Natural killer cell (primary cell): Measurements from ENCODE around the gene CHRNB2. TPM values are rescaled to one million over a fixed set of nuclear protein-coding genes. Genes with fewer than 3 reads are reported as not detected.

Experiments
- ATAC-seq, 3 donors: fragments of 150-1000 bp in 2 of 3; fragments of 200-7000 bp in 1 of 3; cut with Tn5 transposase; 1 replicate in 1 of 3; 2 replicates in 2 of 3; pipeline ENCODE4 v1.10.0; 2021; ENCODE audit warnings: mild to moderate bottlenecking in 2 of 3, moderate library complexity in 2 of 3
- DNase-seq, 2 donors: peaks; one replicate each; pipeline versions ENCODE4 v3.0.0 to v3.0.0-alpha.2; 2013 to 2021; ENCODE audit warnings: mixed read lengths in 1 of 2
- H3K27ac ChIP-seq: one replicate; pipeline ENCODE4 v1.5.1; 2013; ENCODE audit warnings: mild to moderate bottlenecking, low read length
- H3K27me3 ChIP-seq: one replicate; pipeline ENCODE4 v1.6.1; 2013; ENCODE audit warnings: low read length; ENCODE audit not compliant: control insufficient read depth, insufficient read depth
- H3K36me3 ChIP-seq: one replicate; pipeline ENCODE4 v1.6.1; 2013; ENCODE audit warnings: low read length; ENCODE audit not compliant: control insufficient read depth, insufficient read depth
- H3K4me1 ChIP-seq: one replicate; pipeline ENCODE4 v1.6.1; 2013; ENCODE audit warnings: low read length; ENCODE audit not compliant: control insufficient read depth, insufficient read depth
- H3K4me3 ChIP-seq: one replicate; pipeline ENCODE4 v1.5.1; 2013; ENCODE audit warnings: low read length
- H3K9me3 ChIP-seq: one replicate; pipeline ENCODE4 v1.6.1; 2013; ENCODE audit warnings: low read length; ENCODE audit not compliant: control insufficient read depth, insufficient read depth
- H3K27ac Mint-ChIP-seq, 2 donors: one replicate each; pipeline ENCODE4 v1.8.0; 2022; ENCODE audit warnings: mild to moderate bottlenecking in 2 of 2, mixed read lengths in 2 of 2, moderate library complexity in 1 of 2
- H3K27me3 Mint-ChIP-seq, 2 donors: one replicate each; pipeline ENCODE4 v1.8.0; 2022; ENCODE audit warnings: low read depth in 2 of 2, mixed read lengths in 2 of 2
- H3K36me3 Mint-ChIP-seq: one replicate; pipeline ENCODE4 v1.8.0; 2022; ENCODE audit warnings: mixed read lengths
- H3K4me1 Mint-ChIP-seq, 2 donors: one replicate each; pipeline ENCODE4 v1.8.0; 2022; ENCODE audit warnings: mixed read lengths in 2 of 2
- H3K4me3 Mint-ChIP-seq: one replicate; pipeline ENCODE4 v1.8.0; 2022; ENCODE audit warnings: mild to moderate bottlenecking, moderate library complexity, mixed read lengths
- H3K9me3 Mint-ChIP-seq, 2 donors: one replicate each; pipeline ENCODE4 v1.8.0; 2022; ENCODE audit warnings: mixed read lengths in 2 of 2
- CTCF ChIP-seq: fragments of 200-600 bp; IDR thresholded peaks from one replicate; pipeline ENCODE4 v1.8.0; 2022; ENCODE audit warnings: antibody characterized with exemption
- WGBS: methylation state at CpG from one replicate; pipeline ENCODE4 v1.1.7; 2013; ENCODE audit warnings: missing lambda C conversion rate; ENCODE audit not compliant: insufficient coverage; 5-methylcytosine and 5-hydroxymethylcytosine counted together
- intact Hi-C: fragments of 100-400 bp; cut with micrococcal nuclease; formaldehyde crosslinking; loops from one replicate; pipeline ENCODE4 v1.14.2; 2022
- total RNA-seq, 4 donors: library from RNA; stranded (reverse); fragments of 120-200 nt in 1 of 4; gene quantifications; one replicate each; pipeline versions ENCODE4 v1.2.3 to v1.2.4, GENCODE V29; 2013 to 2022

The CHRNB2 gene
- total RNA-seq, 3 donors from 2014 or later (not counting 1 experiment from before 2014, with no cell fraction given) = not detected

- intact Hi-C loops = no loop called here
- WGBS = 88% methylated on average over 2 of the region's 3 CpGs
- DNase-seq (no peak), ATAC-seq (no peak)
- no peaks in the 10 kb centered on the region for H3K27me3 Mint-ChIP-seq
- TF ChIP-seq CTCF = no peak
- H3K9me3 Mint-ChIP-seq = no peaks in the 10 kb centered on the region
- peaks cover 45 to 63% of the 10 kb centered on the region in 2 donors for H3K4me1 Mint-ChIP-seq
- peaks cover 22% of the 10 kb centered on the region for H3K36me3 Mint-ChIP-seq
- H3K27ac Mint-ChIP-seq = peak overlapping the region; percentile 74 to 87
- Histone ChIP-seq H3K4me3 (no peak overlapping the region), H3K27ac (no peak overlapping the region), H3K27me3 (no peaks in the 10 kb centered on the region), H3K9me3 (no peaks in the 10 kb centered on the region), H3K4me1 (peaks cover 27% of the 10 kb centered on the region), H3K36me3 (peaks cover 66% of the 10 kb centered on the region)
- H3K4me3 Mint-ChIP-seq = no peak overlapping the region
Observed at GRCh38 chr1:154599658-154600057, 32.1 kb downstream of the CHRNB2 start.

- peaks cover 51% of the 10 kb centered on the region for H3K4me1 ChIP-seq
- no peaks in the 10 kb centered on the region for H3K27me3 ChIP-seq
- WGBS = 43% methylated on average over 2 of the region's 2 CpGs
- TF ChIP-seq CTCF = no peak
- no peaks in the 10 kb centered on the region for H3K9me3 Mint-ChIP-seq
- H3K27ac Mint-ChIP-seq = peak overlapping the region; percentile 87 to 95
- H3K27me3 Mint-ChIP-seq = no peaks in the 10 kb centered on the region
- DNase-seq = no peak
- ATAC-seq = no peak
- no peaks in the 10 kb centered on the region for H3K9me3 ChIP-seq
- H3K36me3 Mint-ChIP-seq = peaks cover 3% of the 10 kb centered on the region
- peaks cover 33% of the 10 kb centered on the region for H3K36me3 ChIP-seq
- no peak overlapping the region for H3K27ac ChIP-seq
- intact Hi-C loops = no loop called here
- H3K4me1 Mint-ChIP-seq = peaks cover 68 to 83% of the 10 kb centered on the region in 2 donors
- no peak overlapping the region for H3K4me3 ChIP-seq
- no peak overlapping the region for H3K4me3 Mint-ChIP-seq
Observed at GRCh38 chr1:154603317-154603716, 35.7 kb downstream of the CHRNB2 start.

GRCh38 chr1:154605534-154605933, 38.0 kb downstream of the CHRNB2 start:
- H3K27me3 ChIP-seq = no peaks in the 10 kb centered on the region
- intact Hi-C loops = loop anchor here (5.0 kb wide), 1 partner anchor 332 kb away; the partner anchor contains the start of gene PMVK
- H3K9me3 ChIP-seq = no peaks in the 10 kb centered on the region
- H3K27ac Mint-ChIP-seq = peak overlapping the region; percentile 87 to 95
- ATAC-seq = no peak
- H3K9me3 Mint-ChIP-seq = no peaks in the 10 kb centered on the region
- peaks cover 54% of the 10 kb centered on the region for H3K4me1 ChIP-seq
- peak overlapping the region; percentile 70 for H3K4me3 Mint-ChIP-seq
- H3K4me3 ChIP-seq = no peak overlapping the region
- no peaks in the 10 kb centered on the region for H3K27me3 Mint-ChIP-seq
- no peak for TF ChIP-seq CTCF
- 64% methylated on average over 2 of the region's 2 CpGs for WGBS
- H3K36me3 ChIP-seq = peaks cover 20% of the 10 kb centered on the region
- DNase-seq = no peak
- no peak overlapping the region for H3K27ac ChIP-seq
- peaks cover 60 to 77% of the 10 kb centered on the region in 2 donors for H3K4me1 Mint-ChIP-seq
- no peaks in the 10 kb centered on the region for H3K36me3 Mint-ChIP-seq

- no peaks in the 10 kb centered on the region for H3K9me3 ChIP-seq
- no peak for TF ChIP-seq CTCF
- Mint-ChIP-seq H3K27ac (peak overlapping the region; percentile 87 to 95), H3K4me3 (peak overlapping the region; percentile 89), H3K9me3 (no peaks in the 10 kb centered on the region), H3K36me3 (no peaks in the 10 kb centered on the region), H3K4me1 (peaks cover 48 to 67% of the 10 kb centered on the region in 2 donors), H3K27me3 (no peaks in the 10 kb centered on the region)
- no peaks in the 10 kb centered on the region for H3K27me3 ChIP-seq
- ATAC-seq = peak in 1 of 3 donors; percentile 2
- intact Hi-C loops = loop anchor here (5.0 kb wide), 1 partner anchor 330 kb away; the partner anchor contains the start of gene PMVK
- peak overlapping the region; percentile 77 for H3K4me3 ChIP-seq
- H3K4me1 ChIP-seq = peaks cover 50% of the 10 kb centered on the region
- peak; percentile 28 to 37 for DNase-seq
- WGBS = 5% methylated on average over 11 of the region's 11 CpGs
- H3K36me3 ChIP-seq = peaks cover 4% of the 10 kb centered on the region
- H3K27ac ChIP-seq = peak overlapping the region; percentile 91
Observed at GRCh38 chr1:154607106-154607608, 39.6 kb downstream of the CHRNB2 start.
